Stomach (tissue), 4 donors: ENCODE data around the gene NRG2.

Experiments
- POLR2A ChIP-seq, 4 donors: fragments of 450-650 bp; IDR thresholded peaks; one replicate each; pipeline ENCODE4 v1.6.1; 2016; ENCODE audit warnings: antibody characterized with exemption in 4 of 4, control low read depth in 2 of 4, mild to moderate bottlenecking in 1 of 4, moderate library complexity in 1 of 4
- TF ChIP-seq, protein P1 (sequence below), 7 experiments: fragments of 450-650 bp in 4 of 7; fragments of 200-600 bp in 3 of 7; sonication (generic) in 3 of 7; IDR thresholded peaks; one replicate each; pipeline ENCODE4 v1.5.1; 2016 to 2019; ENCODE audit warnings: antibody characterized with exemption in 7 of 7, control low read depth in 2 of 7, mild to moderate bottlenecking in 1 of 7

DNA sequence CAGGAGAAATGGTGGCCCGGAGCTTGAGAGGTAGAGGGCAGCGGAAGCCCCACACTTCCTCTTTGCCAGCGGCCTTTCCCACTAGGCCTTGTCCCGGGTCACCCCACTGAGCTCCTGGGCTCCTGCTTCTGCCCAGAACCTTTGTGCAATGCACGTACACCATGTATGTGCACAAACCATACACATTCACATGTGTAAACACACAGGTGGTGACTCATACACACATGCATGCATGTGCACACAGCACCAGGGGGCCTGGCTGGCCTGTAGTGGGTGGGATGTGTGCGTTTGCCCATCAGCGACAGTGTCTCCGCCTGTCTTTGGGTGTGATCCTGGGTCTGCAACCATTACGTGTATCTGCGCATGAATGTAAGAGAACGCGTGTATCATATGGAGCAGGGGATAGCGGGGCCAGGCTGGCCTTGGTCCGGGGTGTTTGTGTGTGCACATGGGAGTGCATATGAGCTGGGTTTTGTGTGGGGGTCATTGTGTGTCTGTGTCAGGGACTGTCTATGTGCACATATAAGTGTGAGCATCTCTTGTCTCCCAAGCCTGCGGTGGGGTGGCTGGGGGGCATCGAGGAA, 203.8 kb downstream of the NRG2 start:
- no peak for TF ChIP-seq POLR2A (IDR thresholded peaks at IDR 0.05)
- TF ChIP-seq, protein P1, sequence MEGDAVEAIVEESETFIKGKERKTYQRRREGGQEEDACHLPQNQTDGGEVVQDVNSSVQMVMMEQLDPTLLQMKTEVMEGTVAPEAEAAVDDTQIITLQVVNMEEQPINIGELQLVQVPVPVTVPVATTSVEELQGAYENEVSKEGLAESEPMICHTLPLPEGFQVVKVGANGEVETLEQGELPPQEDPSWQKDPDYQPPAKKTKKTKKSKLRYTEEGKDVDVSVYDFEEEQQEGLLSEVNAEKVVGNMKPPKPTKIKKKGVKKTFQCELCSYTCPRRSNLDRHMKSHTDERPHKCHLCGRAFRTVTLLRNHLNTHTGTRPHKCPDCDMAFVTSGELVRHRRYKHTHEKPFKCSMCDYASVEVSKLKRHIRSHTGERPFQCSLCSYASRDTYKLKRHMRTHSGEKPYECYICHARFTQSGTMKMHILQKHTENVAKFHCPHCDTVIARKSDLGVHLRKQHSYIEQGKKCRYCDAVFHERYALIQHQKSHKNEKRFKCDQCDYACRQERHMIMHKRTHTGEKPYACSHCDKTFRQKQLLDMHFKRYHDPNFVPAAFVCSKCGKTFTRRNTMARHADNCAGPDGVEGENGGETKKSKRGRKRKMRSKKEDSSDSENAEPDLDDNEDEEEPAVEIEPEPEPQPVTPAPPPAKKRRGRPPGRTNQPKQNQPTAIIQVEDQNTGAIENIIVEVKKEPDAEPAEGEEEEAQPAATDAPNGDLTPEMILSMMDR (IDR thresholded peaks at IDR 0.05), result no peak
